ENCODE data around the gene IL20RB. TPM values are rescaled to one million over a fixed set of nuclear protein-coding genes. Genes with fewer than 3 reads are reported as not detected.

IL20RB gene
- total and polyA plus RNA-seq, 2 of the 13 experiments (the other 11 are each of a cell fraction or from before 2014, with no cell fraction given) = 0.22 to 0.32 TPM

DNA sequence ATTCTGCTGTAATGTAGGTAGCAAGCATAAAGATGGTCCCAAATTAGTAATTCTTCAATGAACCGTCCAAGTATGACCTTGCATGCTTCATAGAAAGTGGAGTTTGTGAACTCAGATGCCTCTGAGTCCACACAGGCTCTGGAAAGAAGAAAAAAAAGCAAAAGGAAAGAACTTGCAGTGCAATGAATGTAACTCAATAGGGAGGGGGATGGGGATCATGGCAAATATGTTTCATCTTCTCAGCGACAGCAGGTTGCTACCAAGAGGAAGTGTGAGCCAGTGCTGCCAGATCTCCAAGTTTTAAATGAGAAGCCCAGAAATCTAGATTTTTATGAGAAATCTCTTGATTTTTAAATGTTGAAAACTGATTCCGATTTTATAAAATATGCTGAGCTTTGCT, 50.3 kb downstream of the IL20RB start:
- CTCF ChIA-PET (ENCODE audit: low intra/inter-chr PET ratio, low total read pairs) = no interaction called here
- POLR2A ChIA-PET = no interaction called here
- Histone ChIP-seq H3K4me1 (ENCODE audit: insufficient read depth, low read length) (no peaks in the 10 kb centered on the region), H3K4me3 (replicated peaks in 1 of 3; ENCODE audit: insufficient read depth in 1 of 3, low read depth in 2 of 3, low read length in 3 of 3) (no peak overlapping the region), H3K36me3 (replicated peaks in 1 of 2; ENCODE audit: control insufficient read depth in 1 of 2, insufficient read depth in 2 of 2, low read length in 2 of 2) (no peaks in the 10 kb centered on the region), H2AFZ (ENCODE audit: low read length) (no peak overlapping the region), H3K9ac (ENCODE audit: insufficient read depth, low read depth, low read length) (no peak overlapping the region), H3K4me2 (ENCODE audit: low read depth, low read length) (no peak overlapping the region), H3K27ac (ENCODE audit: extremely low read length, insufficient read depth, low read length) (no peak overlapping the region), H4K20me1 (ENCODE audit: insufficient read depth, low read length) (no peaks in the 10 kb centered on the region), H3K27me3 (ENCODE audit: control insufficient read depth in 1 of 2, insufficient read depth in 2 of 2, low read length in 2 of 2) (no peaks in the 10 kb centered on the region), H3K9me3 (ENCODE audit: low read length) (no peaks in the 10 kb centered on the region), H3K79me2 (ENCODE audit: insufficient read depth, low read length) (no peaks in the 10 kb centered on the region)
- intact Hi-C loops (cut with micrococcal nuclease; ENCODE audit: unreplicated experiment) = no loop called here
- BruUV-seq (replicated peaks) = no TSS peak
- in situ Hi-C loops (cut with HindIII; ENCODE audit: extremely low pct_ligation_motif_present, low pct_unique_long_range_greater_than_20kb) = loop anchor here (25.0 kb wide), 1 partner anchor 621 kb away; no protein-coding TSS in a partner anchor
- 69% methylated on average over 3 of the region's 3 CpGs for WGBS (ENCODE audit: low lambda C conversion rate)
- no peak for DNase-seq (ENCODE audit: low spot score)
- TF ChIP-seq ZFP62 (CRISPR knock-in tag; IDR thresholded peaks at IDR 0.05) (no peak), MAFK (conservative IDR thresholded peaks at IDR 0.05 in 1 of 2, IDR thresholded peaks at IDR 0.05 in 1 of 2; ENCODE audit: low read length in 2 of 2) (peak in 1 of 2 experiments; percentile 5; a peak in 1 of 4 replicates)
- no peak for ATAC-seq
- no peak for FAIRE-seq

DNA sequence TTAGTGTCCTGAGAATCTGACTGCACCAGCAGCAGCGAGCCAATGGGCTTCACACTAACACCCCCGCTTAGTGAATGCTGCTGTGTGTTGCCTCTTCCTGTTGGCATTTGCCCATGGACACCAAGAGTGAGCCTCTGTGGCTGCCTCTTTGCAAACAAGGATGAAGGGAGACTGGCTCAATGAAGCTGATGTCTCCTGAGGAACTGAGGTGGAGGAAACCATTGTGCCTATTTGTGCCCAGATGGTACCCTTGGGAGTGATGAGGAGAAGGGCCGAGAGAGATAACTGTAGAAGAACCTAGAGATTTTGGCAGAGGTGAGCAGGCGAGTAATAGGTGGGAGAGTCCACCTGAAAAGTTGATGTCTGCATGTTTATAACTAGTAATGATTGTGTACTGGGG, 51.2 kb downstream of the IL20RB start:
- H4K20me1 ChIP-seq (ENCODE audit: insufficient read depth, low read length) = no peaks in the 10 kb centered on the region
- H3K9ac ChIP-seq (ENCODE audit: insufficient read depth, low read depth, low read length) = no peak overlapping the region
- H2AFZ ChIP-seq (ENCODE audit: low read length) = no peak overlapping the region
- ChIA-PET POLR2A (no interaction called here), CTCF (ENCODE audit: low intra/inter-chr PET ratio, low total read pairs) (no interaction called here)
- WGBS (ENCODE audit: low lambda C conversion rate) = 80% methylated on average over 4 of the region's 4 CpGs
- in situ Hi-C loops (cut with HindIII; ENCODE audit: extremely low pct_ligation_motif_present, low pct_unique_long_range_greater_than_20kb) (loop anchor here (25.0 kb wide), 1 partner anchor 622 kb away; no protein-coding TSS in a partner anchor), intact Hi-C loops (cut with micrococcal nuclease; ENCODE audit: unreplicated experiment) (no loop called here)
- no peak overlapping the region for H3K4me2 ChIP-seq (ENCODE audit: low read depth, low read length)
- H3K79me2 ChIP-seq (ENCODE audit: insufficient read depth, low read length) = no peaks in the 10 kb centered on the region
- no TSS peak for BruUV-seq (replicated peaks)
- peaks cover 6% of the 10 kb centered on the region for H3K4me1 ChIP-seq (ENCODE audit: insufficient read depth, low read length)
- H3K4me3 ChIP-seq (replicated peaks in 1 of 3; ENCODE audit: insufficient read depth in 1 of 3, low read depth in 2 of 3, low read length in 3 of 3) = no peak overlapping the region
- no peak overlapping the region for H3K27ac ChIP-seq (ENCODE audit: extremely low read length, insufficient read depth, low read length)
- no peaks in the 10 kb centered on the region for H3K9me3 ChIP-seq (ENCODE audit: low read length)
- TF ChIP-seq ZBTB38 (CRISPR knock-in tag; IDR thresholded peaks at IDR 0.05) (no peak), ZNF598 (CRISPR knock-in tag; IDR thresholded peaks at IDR 0.05; ENCODE audit: borderline replicate concordance) (no peak), MTA1 (CRISPR knock-in tag; IDR thresholded peaks at IDR 0.05; ENCODE audit: borderline replicate concordance) (no peak), MXD4 (CRISPR knock-in tag; IDR thresholded peaks at IDR 0.05) (no peak), ZNF180 (CRISPR knock-in tag; IDR thresholded peaks at IDR 0.05; ENCODE audit: borderline replicate concordance, low read depth) (no peak), TAF1 (CRISPR knock-in tag; IDR thresholded peaks at IDR 0.05) (no peak), ZNF572 (CRISPR knock-in tag; IDR thresholded peaks at IDR 0.05) (no peak), ZNF33B (CRISPR knock-in tag; IDR thresholded peaks at IDR 0.05) (no peak), NFKB2 (CRISPR knock-in tag; IDR thresholded peaks at IDR 0.05; ENCODE audit: borderline replicate concordance) (no peak), ZNF501 (CRISPR knock-in tag; IDR thresholded peaks at IDR 0.05) (no peak), NFE2L1 (CRISPR knock-in tag; IDR thresholded peaks at IDR 0.05; ENCODE audit: borderline replicate concordance) (no peak), ZNF232 (CRISPR knock-in tag; IDR thresholded peaks at IDR 0.05; ENCODE audit: borderline replicate concordance) (no peak), ZNF747 (CRISPR knock-in tag; IDR thresholded peaks at IDR 0.05; ENCODE audit: borderline replicate concordance) (no peak), HDAC6 (IDR thresholded peaks at IDR 0.05; ENCODE audit: low read depth, low read length) (no peak), ZNF556 (CRISPR knock-in tag; IDR thresholded peaks at IDR 0.05; ENCODE audit: borderline replicate concordance) (no peak), ZNF230 (CRISPR knock-in tag; IDR thresholded peaks at IDR 0.05) (no peak), MAFG (CRISPR knock-in tag; IDR thresholded peaks at IDR 0.05) (no peak)
- TF ChIP-seq, protein P1, sequence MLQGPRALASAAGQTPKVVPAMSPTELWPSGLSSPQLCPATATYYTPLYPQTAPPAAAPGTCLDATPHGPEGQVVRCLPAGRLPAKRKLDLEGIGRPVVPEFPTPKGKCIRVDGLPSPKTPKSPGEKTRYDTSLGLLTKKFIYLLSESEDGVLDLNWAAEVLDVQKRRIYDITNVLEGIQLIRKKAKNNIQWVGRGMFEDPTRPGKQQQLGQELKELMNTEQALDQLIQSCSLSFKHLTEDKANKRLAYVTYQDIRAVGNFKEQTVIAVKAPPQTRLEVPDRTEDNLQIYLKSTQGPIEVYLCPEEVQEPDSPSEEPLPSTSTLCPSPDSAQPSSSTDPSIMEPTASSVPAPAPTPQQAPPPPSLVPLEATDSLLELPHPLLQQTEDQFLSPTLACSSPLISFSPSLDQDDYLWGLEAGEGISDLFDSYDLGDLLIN (CRISPR knock-in tag; IDR thresholded peaks at IDR 0.05; ENCODE audit: borderline replicate concordance) = no peak
- ATAC-seq = no peak
- no peaks in the 10 kb centered on the region; a peak in 1 of 5 replicates for H3K27me3 ChIP-seq (ENCODE audit: control insufficient read depth in 1 of 2, insufficient read depth in 2 of 2, low read length in 2 of 2)
- no peak for FAIRE-seq
- no peak for DNase-seq (ENCODE audit: low spot score)
- H3K36me3 ChIP-seq (replicated peaks in 1 of 2; ENCODE audit: control insufficient read depth in 1 of 2, insufficient read depth in 2 of 2, low read length in 2 of 2) = no peaks in the 10 kb centered on the region

All from HepG2 (cell line).